ENCODE results near the gene RHNO1.

DNA sequence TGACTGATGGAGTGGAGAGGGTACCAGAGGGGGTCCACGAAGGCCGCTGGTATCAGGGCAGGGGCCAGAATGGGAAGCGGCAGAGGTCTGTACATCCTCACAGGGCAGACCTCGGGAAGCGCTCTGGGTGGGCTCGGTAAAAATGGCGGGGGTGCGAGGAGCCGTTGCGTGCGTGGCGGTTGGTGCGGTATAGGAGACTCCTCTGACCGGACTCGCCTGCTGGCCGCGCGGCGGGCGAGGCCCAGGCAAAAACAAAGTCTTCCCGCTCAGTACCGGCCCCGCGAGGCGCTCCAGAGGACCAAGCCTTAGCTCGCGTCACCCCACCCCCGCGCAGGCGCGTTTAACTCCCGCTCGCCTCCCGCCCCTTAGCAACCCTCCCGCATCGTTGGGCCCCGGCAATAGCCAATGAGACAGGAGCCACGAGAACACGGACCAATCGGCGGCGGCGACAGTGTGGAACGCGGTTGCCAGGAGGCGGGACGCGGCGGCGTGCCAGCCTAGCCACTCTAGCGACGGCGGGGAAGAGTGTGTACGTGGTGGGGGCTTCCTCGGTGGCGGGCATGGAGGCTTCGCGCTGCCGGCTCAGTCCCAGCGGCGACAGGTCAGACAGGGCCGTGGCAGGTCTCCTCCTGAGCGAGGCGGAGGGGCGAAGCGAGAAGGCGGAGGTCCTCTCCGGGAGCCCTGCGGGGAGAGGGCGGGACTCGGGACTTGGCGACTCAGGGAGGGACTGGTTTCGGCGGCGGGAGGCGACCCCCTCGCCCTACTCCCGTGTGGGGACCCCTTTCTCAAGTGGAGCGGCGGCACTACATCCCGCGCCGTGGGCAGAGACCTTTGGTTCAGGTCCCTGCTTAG is 13.6 kb downstream of the RHNO1 start, which contains the start of gene TULP3:
- TF ChIP-seq CTCF (CRISPR knock-in tag; IDR thresholded peaks at IDR 0.05) (peak; percentile 2; the same call in 1 of the 2 replicates), CHCHD3 (CRISPR knock-in tag; IDR thresholded peaks at IDR 0.05) (0 out of 2 replicates have a peak, but pooled peaks have one; percentile 77)
- TF ChIP-seq, protein P1, sequence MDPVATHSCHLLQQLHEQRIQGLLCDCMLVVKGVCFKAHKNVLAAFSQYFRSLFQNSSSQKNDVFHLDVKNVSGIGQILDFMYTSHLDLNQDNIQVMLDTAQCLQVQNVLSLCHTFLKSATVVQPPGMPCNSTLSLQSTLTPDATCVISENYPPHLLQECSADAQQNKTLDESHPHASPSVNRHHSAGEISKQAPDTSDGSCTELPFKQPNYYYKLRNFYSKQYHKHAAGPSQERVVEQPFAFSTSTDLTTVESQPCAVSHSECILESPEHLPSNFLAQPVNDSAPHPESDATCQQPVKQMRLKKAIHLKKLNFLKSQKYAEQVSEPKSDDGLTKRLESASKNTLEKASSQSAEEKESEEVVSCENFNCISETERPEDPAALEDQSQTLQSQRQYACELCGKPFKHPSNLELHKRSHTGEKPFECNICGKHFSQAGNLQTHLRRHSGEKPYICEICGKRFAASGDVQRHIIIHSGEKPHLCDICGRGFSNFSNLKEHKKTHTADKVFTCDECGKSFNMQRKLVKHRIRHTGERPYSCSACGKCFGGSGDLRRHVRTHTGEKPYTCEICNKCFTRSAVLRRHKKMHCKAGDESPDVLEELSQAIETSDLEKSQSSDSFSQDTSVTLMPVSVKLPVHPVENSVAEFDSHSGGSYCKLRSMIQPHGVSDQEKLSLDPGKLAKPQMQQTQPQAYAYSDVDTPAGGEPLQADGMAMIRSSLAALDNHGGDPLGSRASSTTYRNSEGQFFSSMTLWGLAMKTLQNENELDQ (CRISPR knock-in tag; IDR thresholded peaks at IDR 0.05; ENCODE audit: borderline replicate concordance) = no peak
